HL-60/S4 (cell line): ENCODE results near the gene THPO.

Source experiments
- in situ Hi-C: fragments of 300-500 bp; cut with MboI; formaldehyde crosslinking; loops from 2 replicates; pipeline ENCODE4 v1.14.3; 2022; ENCODE audit warnings: low sequenced_read_pairs

Gene THPO

GRCh38 chr3:184368586-184369183 lies 9.3 kb downstream of the THPO start:
- in situ Hi-C loops: loop anchor here (25.0 kb wide), 1 partner anchor 419 kb away; no protein-coding TSS in a partner anchor

GRCh38 chr3:184368116-184368515 lies 9.9 kb downstream of the THPO start:
- in situ Hi-C loops: loop anchor here (25.0 kb wide), 1 partner anchor 419 kb away; no protein-coding TSS in a partner anchor

- in situ Hi-C loops: loop anchor here (25.0 kb wide), 1 partner anchor 421 kb away; no protein-coding TSS in a partner anchor
These were observed 11.3 kb downstream of the THPO start for GRCh38 chr3:184366619-184367289.

- in situ Hi-C loops: loop anchor here (25.0 kb wide), 1 partner anchor 424 kb away; no protein-coding TSS in a partner anchor
These were observed 15.1 kb downstream of the THPO start for GRCh38 chr3:184362668-184363546.

- in situ Hi-C loops: loop anchor here (25.0 kb wide), 1 partner anchor 425 kb away; no protein-coding TSS in a partner anchor
These were observed 15.9 kb downstream of the THPO start for GRCh38 chr3:184361932-184362667.

GRCh38 chr3:184361532-184361931 lies 16.5 kb downstream of the THPO start, which contains the start of the genes CLCN2 and POLR2H:
TSS of gene CLCN2 (minus strand) at chr3:184361605. CDS start at chr3:184361479, 126 bp downstream.
TSS of gene POLR2H (plus strand) at chr3:184361710. CDS start at chr3:184363493, 1,783 bp downstream.
- in situ Hi-C loops: loop anchor here (25.0 kb wide), 1 partner anchor 426 kb away; no protein-coding TSS in a partner anchor

GRCh38 chr3:184360929-184361531 lies 17.0 kb downstream of the THPO start:
- in situ Hi-C loops: loop anchor here (25.0 kb wide), 1 partner anchor 426 kb away; no protein-coding TSS in a partner anchor

- in situ Hi-C loops: loop anchor here (25.0 kb wide), 1 partner anchor 427 kb away; no protein-coding TSS in a partner anchor
These were observed 17.7 kb downstream of the THPO start for GRCh38 chr3:184360070-184360928.

GRCh38 chr3:184359610-184360009 lies 18.4 kb downstream of the THPO start:
- in situ Hi-C loops: loop anchor here (25.0 kb wide), 1 partner anchor 428 kb away; no protein-coding TSS in a partner anchor

GRCh38 chr3:184358921-184359350 lies 19.1 kb downstream of the THPO start:
- in situ Hi-C loops: loop anchor here (25.0 kb wide), 1 partner anchor 428 kb away; no protein-coding TSS in a partner anchor

GRCh38 chr3:184358124-184358767 lies 19.8 kb downstream of the THPO start:
- in situ Hi-C loops: loop anchor here (25.0 kb wide), 1 partner anchor 429 kb away; no protein-coding TSS in a partner anchor

GRCh38 chr3:184357248-184358123 lies 20.5 kb downstream of the THPO start:
- in situ Hi-C loops: loop anchor here (25.0 kb wide), 1 partner anchor 430 kb away; no protein-coding TSS in a partner anchor

- in situ Hi-C loops: loop anchor here (25.0 kb wide), 1 partner anchor 432 kb away; no protein-coding TSS in a partner anchor
These were observed 22.6 kb downstream of the THPO start for GRCh38 chr3:184355261-184356040.

GRCh38 chr3:184354754-184355153 lies 23.3 kb downstream of the THPO start:
- in situ Hi-C loops: loop anchor here (25.0 kb wide), 1 partner anchor 433 kb away; no protein-coding TSS in a partner anchor

GRCh38 chr3:184354121-184354728 lies 23.8 kb downstream of the THPO start:
- in situ Hi-C loops: loop anchor here (25.0 kb wide), 1 partner anchor 433 kb away; no protein-coding TSS in a partner anchor
